Fibroblast of the aortic adventitia (primary cell): Measurements from ENCODE around the gene FBXL13. TPM values are rescaled to one million over a fixed set of nuclear protein-coding genes. Genes with fewer than 3 reads are reported as not detected.

Experiments used
- DNase-seq: peaks from one replicate; pipeline ENCODE4 v3.0.0-alpha.2; 2010; ENCODE audit warnings: low read depth
- H3K4me3 ChIP-seq: 2 replicates; pipeline ENCODE4 v1.5.1; 2011; ENCODE audit warnings: low read depth, mild to moderate bottlenecking, control low read depth, low read length, moderate library complexity
- CTCF ChIP-seq: IDR thresholded peaks from 2 replicates; pipeline ENCODE4 v1.5.1; 2011; ENCODE audit warnings: mild to moderate bottlenecking, low read length, control low read depth, inconsistent platforms; ENCODE audit not compliant: insufficient read depth
- total RNA-seq: library from RNA; depleted of rRNA; stranded (reverse); fragments of >200 nt; gene quantifications from 2 replicates; pipeline ENCODE4 v1.2.3, GENCODE V29; 2012; ENCODE audit warnings: low replicate concordance

The FBXL13 gene
- total RNA-seq, 1 donor: 3.4 TPM

- no peak overlapping the region for H3K4me3 ChIP-seq
- no peak for DNase-seq
- no peak for TF ChIP-seq CTCF
Observed at GRCh38 chr7:102890971-102891692, 183.5 kb downstream of the FBXL13 start.

GRCh38 chr7:102890292-102890970 is 184.2 kb downstream of the FBXL13 start:
- TF ChIP-seq CTCF: no peak
- DNase-seq: peak; percentile 90
- no peak overlapping the region for H3K4me3 ChIP-seq

- H3K4me3 ChIP-seq: no peak overlapping the region
Observed at GRCh38 chr7:102889851-102890250, 184.7 kb downstream of the FBXL13 start.

GRCh38 chr7:102888561-102889233 is 185.9 kb downstream of the FBXL13 start:
- no peak overlapping the region for H3K4me3 ChIP-seq
- no peak for TF ChIP-seq CTCF
- no peak for DNase-seq

More at GRCh38 chr7:102889851-102890250, 184.7 kb downstream of the FBXL13 start:
- TF ChIP-seq CTCF: no peak
- DNase-seq: peak; percentile 69

GRCh38 chr7:102883098-102883860 is 191.3 kb downstream of the FBXL13 start:
- H3K4me3 ChIP-seq: no peak overlapping the region
- peak; percentile 57 for DNase-seq
- no peak for TF ChIP-seq CTCF

- peak; percentile 98 for DNase-seq
- TF ChIP-seq CTCF: peak; percentile 23
- H3K4me3 ChIP-seq: no peak overlapping the region
Observed at GRCh38 chr7:102875700-102876295, 198.8 kb downstream of the FBXL13 start.
